ENCODE measurements around the gene TRAPPC2L.
"Not testable (repeated sequence)": the region's sequence is repeated elsewhere in the genome, so short reads cannot be mapped to it uniquely, and the experiment has no call there.

TRAPPC2L gene

GRCh38 chr16:88893127-88893968 is 36.4 kb downstream of the TRAPPC2L start:
- DNase-seq, result no peak

GRCh38 chr16:88894266-88894665 is 37.3 kb downstream of the TRAPPC2L start:
- not testable (repeated sequence) for DNase-seq

- DNase-seq, result no peak
Measured at GRCh38 chr16:88894681-88895300, 37.9 kb downstream of the TRAPPC2L start.

GRCh38 chr16:88895335-88895734 is 38.4 kb downstream of the TRAPPC2L start:
- no peak for DNase-seq

- no peak for DNase-seq
Measured at GRCh38 chr16:88896238-88897070, 39.5 kb downstream of the TRAPPC2L start.

GRCh38 chr16:88897696-88898425 is 40.9 kb downstream of the TRAPPC2L start:
- no peak for DNase-seq

GRCh38 chr16:88899901-88900661 is 43.2 kb downstream of the TRAPPC2L start:
- no peak for DNase-seq

- no peak for DNase-seq
Measured at GRCh38 chr16:88900662-88901052, 43.7 kb downstream of the TRAPPC2L start.

GRCh38 chr16:88901718-88902337 is 44.9 kb downstream of the TRAPPC2L start:
- no peak for DNase-seq

- DNase-seq, result no peak
Measured at GRCh38 chr16:88902744-88903143, 45.8 kb downstream of the TRAPPC2L start.

- DNase-seq, result no peak
Measured at GRCh38 chr16:88903267-88903666, 46.3 kb downstream of the TRAPPC2L start.

GRCh38 chr16:88904676-88905365 is 47.9 kb downstream of the TRAPPC2L start:
- DNase-seq, result no peak

GRCh38 chr16:88905563-88905962 is 48.6 kb downstream of the TRAPPC2L start:
- no peak for DNase-seq

GRCh38 chr16:88906020-88906419 is 49.1 kb downstream of the TRAPPC2L start:
- no peak for DNase-seq

- DNase-seq, result no peak
Measured at GRCh38 chr16:88906535-88907105, 49.7 kb downstream of the TRAPPC2L start.

GRCh38 chr16:88907768-88908167 is 50.8 kb downstream of the TRAPPC2L start:
- DNase-seq, result no peak

GRCh38 chr16:88908307-88908706 is 51.4 kb downstream of the TRAPPC2L start:
- DNase-seq, result no peak

GRCh38 chr16:88909431-88910210 is 52.7 kb downstream of the TRAPPC2L start:
- no peak for DNase-seq

GRCh38 chr16:88910284-88911135 is 53.6 kb downstream of the TRAPPC2L start:
- no peak for DNase-seq

Data from bone marrow (tissue), 2 donors.